ENCODE results near the gene C1QTNF9B.
A peak's percentile ranks its signal among the peaks of the same experiment; 100 is the strongest.
"Not testable (repeated sequence)": the region's sequence is repeated elsewhere in the genome, so short reads cannot be mapped to it uniquely, and the experiment has no call there.

Gene C1QTNF9B

GRCh38 chr13:23889615-23890607 is 7.4 kb downstream of the C1QTNF9B start:
- peak; percentile 13 for DNase-seq

GRCh38 chr13:23888658-23889614 is 8.4 kb downstream of the C1QTNF9B start, which contains the start of gene MIPEP:
Gene MIPEP, minus strand, starts transcription at chr13:23889400. Its CDS starts 80 bp downstream, at chr13:23889320.
- DNase-seq, result peak; percentile 62

GRCh38 chr13:23884361-23884760 is 12.9 kb downstream of the C1QTNF9B start:
- DNase-seq, result not testable (repeated sequence)

GRCh38 chr13:23883255-23883654 is 14.0 kb downstream of the C1QTNF9B start:
- no peak for DNase-seq

- DNase-seq, result not testable (repeated sequence)
These were observed 15.9 kb downstream of the C1QTNF9B start for GRCh38 chr13:23881402-23881800.

- DNase-seq, result not testable (repeated sequence)
These were observed 16.6 kb downstream of the C1QTNF9B start for GRCh38 chr13:23880493-23881401.

GRCh38 chr13:23877286-23877685 is 20.0 kb downstream of the C1QTNF9B start:
- no peak for DNase-seq

- DNase-seq, result peak; percentile 1
These were observed 21.0 kb downstream of the C1QTNF9B start for GRCh38 chr13:23876265-23876664.

GRCh38 chr13:23871616-23872220 is 25.6 kb downstream of the C1QTNF9B start:
- peak; percentile 26 for DNase-seq

GRCh38 chr13:23870356-23871140 is 26.8 kb downstream of the C1QTNF9B start:
- no peak for DNase-seq

GRCh38 chr13:23868521-23868920 is 28.8 kb downstream of the C1QTNF9B start:
- DNase-seq, result no peak

- DNase-seq, result no peak
These were observed 30.2 kb downstream of the C1QTNF9B start for GRCh38 chr13:23867027-23867491.

- no peak for DNase-seq
These were observed 30.8 kb downstream of the C1QTNF9B start for GRCh38 chr13:23866420-23867026.

GRCh38 chr13:23865906-23866305 is 31.4 kb downstream of the C1QTNF9B start:
- no peak for DNase-seq

- DNase-seq, result no peak
These were observed 32.3 kb downstream of the C1QTNF9B start for GRCh38 chr13:23865026-23865425.

- DNase-seq, result no peak
These were observed 36.0 kb downstream of the C1QTNF9B start for GRCh38 chr13:23861310-23861709.

GRCh38 chr13:23859904-23860303 is 37.4 kb downstream of the C1QTNF9B start:
- no peak for DNase-seq

GRCh38 chr13:23859455-23859854 is 37.8 kb downstream of the C1QTNF9B start:
- no peak for DNase-seq

- no peak for DNase-seq
These were observed 38.8 kb downstream of the C1QTNF9B start for GRCh38 chr13:23858546-23858945.

Data from NCI-H510A treated with DMSO at 0.1 percent for 48 hours (cell line).